T follicular helper cell (primary cell): Measurements from ENCODE around the gene CLEC18C.
"Not testable (repeated sequence)": the region's sequence is repeated elsewhere in the genome, so short reads cannot be mapped to it uniquely, and the experiment has no call there.

Source experiments
- DNase-seq: peaks from one replicate; pipeline ENCODE4 v3.0.0-alpha.2; 2020; ENCODE audit warnings: low read depth
- total RNA-seq, 2 experiments: gene quantifications; one replicate each; lab custom pipeline; 2026; lab: John Stamatoyannopoulos, UW

CLEC18C gene
- 0.09 to 0.54 reads per million in 2 experiments for total RNA-seq

GRCh38 chr16:70173212-70173837 is at the start of gene CLEC18C:
CLEC18C (plus strand) TSS chr16:70173787; CDS start chr16:70174279, 492 bp downstream.
- DNase-seq: not testable (repeated sequence)

- DNase-seq: not testable (repeated sequence)
These were observed 49.8 kb upstream of the CLEC18C start for GRCh38 chr16:70123822-70124221.

- not testable (repeated sequence) for DNase-seq
These were observed 47.4 kb upstream of the CLEC18C start for GRCh38 chr16:70126226-70126625.

- not testable (repeated sequence) for DNase-seq
These were observed 45.9 kb upstream of the CLEC18C start for GRCh38 chr16:70127706-70128105.

GRCh38 chr16:70128844-70129243 is 44.7 kb upstream of the CLEC18C start:
- DNase-seq: not testable (repeated sequence)

- DNase-seq: not testable (repeated sequence)
These were observed 37.8 kb upstream of the CLEC18C start for GRCh38 chr16:70135796-70136195.

GRCh38 chr16:70136595-70136994 is 37.0 kb upstream of the CLEC18C start:
- not testable (repeated sequence) for DNase-seq

- DNase-seq: not testable (repeated sequence)
These were observed 30.8 kb upstream of the CLEC18C start for GRCh38 chr16:70142739-70143138.

GRCh38 chr16:70143231-70143895 is 30.2 kb upstream of the CLEC18C start:
- DNase-seq: not testable (repeated sequence)

- DNase-seq: not testable (repeated sequence)
These were observed 25.7 kb upstream of the CLEC18C start for GRCh38 chr16:70147853-70148252.

- not testable (repeated sequence) for DNase-seq
These were observed 25.1 kb upstream of the CLEC18C start for GRCh38 chr16:70148453-70148852.

- DNase-seq: not testable (repeated sequence)
These were observed 24.3 kb upstream of the CLEC18C start for GRCh38 chr16:70149296-70149695.

- DNase-seq: no peak
These were observed 22.2 kb upstream of the CLEC18C start for GRCh38 chr16:70151391-70151790.

- no peak for DNase-seq
These were observed 21.6 kb upstream of the CLEC18C start for GRCh38 chr16:70151941-70152509.

GRCh38 chr16:70152578-70153302 is 20.8 kb upstream of the CLEC18C start:
- DNase-seq: no peak

GRCh38 chr16:70154736-70155135 is 18.9 kb upstream of the CLEC18C start:
- DNase-seq: not testable (repeated sequence)

- no peak for DNase-seq
These were observed 17.2 kb upstream of the CLEC18C start for GRCh38 chr16:70156207-70156978.

- DNase-seq: no peak
These were observed 16.5 kb upstream of the CLEC18C start for GRCh38 chr16:70157105-70157476.

GRCh38 chr16:70157477-70158260 is 15.9 kb upstream of the CLEC18C start:
- DNase-seq: no peak

- DNase-seq: no peak
These were observed 15.2 kb upstream of the CLEC18C start for GRCh38 chr16:70158261-70158939.
